ENCODE measurements around the gene ELANE. TPM values are rescaled to one million over a fixed set of nuclear protein-coding genes. Genes with fewer than 3 reads are reported as not detected.
A peak's percentile ranks its signal among the peaks of the same experiment; 100 is the strongest.

Gene ELANE
- total RNA-seq, 4 donors from 2014 or later, result 0.95 TPM; not detected in 3

DNA sequence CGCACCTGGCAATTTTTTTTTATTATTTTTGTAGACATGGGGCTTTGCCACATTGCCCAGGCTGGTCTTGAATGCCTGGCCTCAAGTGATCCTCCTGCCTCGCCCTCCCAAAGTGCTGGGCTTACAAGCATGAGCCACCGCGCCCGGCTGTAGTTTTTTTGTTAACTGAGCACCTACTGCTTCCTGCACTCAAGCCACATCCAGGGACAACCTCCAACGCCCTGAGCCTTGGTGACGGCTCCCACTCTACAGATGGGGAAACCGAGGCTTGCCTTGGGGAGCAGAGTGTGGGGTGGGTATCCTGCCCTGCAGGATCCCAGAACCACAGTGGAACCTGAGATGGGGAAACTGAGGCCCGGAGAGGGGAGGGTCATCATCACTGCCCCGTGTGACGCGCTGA is 3.0 kb downstream of the ELANE start:
- H3K4me1 ChIP-seq, result peaks cover 10 to 46% (median 24%) of the 10 kb centered on the region in 3 donors
- WGBS, 2 donors, result 77 to 80% methylated on average over 1 to 11 of the region's 12 CpGs
- DNase-seq, result no peak
- intact Hi-C loops (cut with DNase I), result loop anchor here (10.0 kb wide), 2 partner anchors 80 to 130 kb away; partner anchors contain the start of gene WDR18
- no peak for TF ChIP-seq POLR2A (IDR thresholded peaks at IDR 0.05)
- TF ChIP-seq, protein P1, sequence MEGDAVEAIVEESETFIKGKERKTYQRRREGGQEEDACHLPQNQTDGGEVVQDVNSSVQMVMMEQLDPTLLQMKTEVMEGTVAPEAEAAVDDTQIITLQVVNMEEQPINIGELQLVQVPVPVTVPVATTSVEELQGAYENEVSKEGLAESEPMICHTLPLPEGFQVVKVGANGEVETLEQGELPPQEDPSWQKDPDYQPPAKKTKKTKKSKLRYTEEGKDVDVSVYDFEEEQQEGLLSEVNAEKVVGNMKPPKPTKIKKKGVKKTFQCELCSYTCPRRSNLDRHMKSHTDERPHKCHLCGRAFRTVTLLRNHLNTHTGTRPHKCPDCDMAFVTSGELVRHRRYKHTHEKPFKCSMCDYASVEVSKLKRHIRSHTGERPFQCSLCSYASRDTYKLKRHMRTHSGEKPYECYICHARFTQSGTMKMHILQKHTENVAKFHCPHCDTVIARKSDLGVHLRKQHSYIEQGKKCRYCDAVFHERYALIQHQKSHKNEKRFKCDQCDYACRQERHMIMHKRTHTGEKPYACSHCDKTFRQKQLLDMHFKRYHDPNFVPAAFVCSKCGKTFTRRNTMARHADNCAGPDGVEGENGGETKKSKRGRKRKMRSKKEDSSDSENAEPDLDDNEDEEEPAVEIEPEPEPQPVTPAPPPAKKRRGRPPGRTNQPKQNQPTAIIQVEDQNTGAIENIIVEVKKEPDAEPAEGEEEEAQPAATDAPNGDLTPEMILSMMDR (IDR thresholded peaks at IDR 0.05), result no peak
- no peaks in the 10 kb centered on the region for H3K36me3 ChIP-seq
- H3K9me3 ChIP-seq, result no peaks in the 10 kb centered on the region
- H3K4me3 ChIP-seq, result no peak overlapping the region
- peaks cover 0 to 79% (median 0%) of the 10 kb centered on the region in 4 donors for H3K27me3 ChIP-seq
- no peak overlapping the region for H3K27ac ChIP-seq

- Histone ChIP-seq H3K36me3 (no peaks in the 10 kb centered on the region), H3K27ac (no peak overlapping the region), H3K27me3 (peaks cover 0 to 79% (median 0%) of the 10 kb centered on the region in 4 donors), H3K4me3 (no peak overlapping the region), H3K9me3 (no peaks in the 10 kb centered on the region), H3K4me1 (peaks cover 6 to 46% (median 24%) of the 10 kb centered on the region in 3 donors)
- intact Hi-C loops (cut with DNase I), result loop anchor here (10.0 kb wide), 2 partner anchors 81 to 129 kb away; partner anchors contain the start of gene WDR18
- TF ChIP-seq POLR2A (IDR thresholded peaks at IDR 0.05), result no peak
- TF ChIP-seq, protein P1 (IDR thresholded peaks at IDR 0.05), result no peak
- DNase-seq, result no peak
- WGBS, 2 donors, result 76 to 77% methylated on average over 8 to 9 of the region's 40 CpGs
These were observed 3.5 kb downstream of the ELANE start for GRCh38 chr19:855566-856120.

- Histone ChIP-seq H3K4me3 (no peak overlapping the region), H3K36me3 (no peaks in the 10 kb centered on the region), H3K9me3 (no peaks in the 10 kb centered on the region), H3K4me1 (peaks cover 9 to 49% (median 33%) of the 10 kb centered on the region in 3 donors), H3K27me3 (peaks cover 0 to 78% (median 0%) of the 10 kb centered on the region in 4 donors), H3K27ac (peak overlapping the region in 1 of 4 donors; percentile 80)
- intact Hi-C loops (cut with DNase I), result loop anchor here (10.0 kb wide), 2 partner anchors 83 to 127 kb away; partner anchors contain the start of gene WDR18
- 72 to 78% methylated on average over 8 to 9 of the region's 9 CpGs for WGBS, 2 donors
- TF ChIP-seq, protein P1 (IDR thresholded peaks at IDR 0.05), result no peak
- no peak for TF ChIP-seq POLR2A (IDR thresholded peaks at IDR 0.05)
- DNase-seq, result no peak
These were observed 6.2 kb downstream of the ELANE start for GRCh38 chr19:858284-858683.

DNA sequence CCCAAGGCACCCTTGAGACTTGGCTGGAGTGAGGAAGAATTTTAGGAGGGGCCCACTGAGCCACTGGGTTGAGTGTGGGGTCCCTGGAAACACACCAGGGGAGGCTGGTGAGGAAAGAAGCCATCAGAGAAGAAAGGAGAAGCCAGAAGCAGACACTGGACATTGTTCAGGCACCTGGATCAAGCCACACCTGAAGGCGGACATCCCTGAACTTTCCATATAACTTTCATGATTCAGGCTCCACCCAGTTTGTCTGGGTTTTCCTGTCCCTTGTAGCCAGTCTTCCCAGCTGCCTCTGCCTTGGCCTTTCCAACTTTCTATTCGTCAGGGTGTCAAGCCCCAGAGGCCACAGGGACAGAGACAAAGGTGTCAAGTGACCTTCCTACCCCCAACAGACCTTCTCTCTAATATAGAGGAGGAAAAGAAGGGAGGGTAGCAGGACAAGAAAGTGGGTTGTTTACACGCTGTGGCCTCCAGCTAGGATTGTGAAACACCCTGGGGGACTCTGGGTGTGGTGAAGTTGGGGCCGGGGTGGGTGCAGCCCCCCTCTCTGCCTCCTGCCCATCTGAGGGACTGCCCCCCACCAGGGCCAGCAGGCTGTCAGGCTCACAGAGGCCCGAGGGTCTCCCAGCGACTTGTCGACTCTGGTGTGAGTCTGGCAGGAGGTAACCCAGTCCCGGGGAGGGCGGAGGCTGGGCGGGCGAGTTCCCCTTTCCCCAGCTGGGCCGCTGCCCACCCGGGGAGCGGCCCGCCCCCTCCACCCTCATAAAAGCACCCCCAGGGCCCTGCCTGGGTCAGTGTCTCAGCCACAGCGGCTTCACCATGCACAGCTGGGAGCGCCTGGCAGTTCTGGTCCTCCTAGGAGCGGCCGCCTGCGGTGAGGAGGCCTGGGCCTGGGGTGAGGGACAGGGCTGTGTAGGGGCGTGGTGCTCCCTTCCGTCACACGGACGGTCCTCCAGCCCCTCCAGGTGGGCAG is 7.1 kb downstream of the ELANE start, which contains the start of gene CFD:
Gene CFD (plus strand): TSS at position 797 of the 976 bp plus-strand sequence. CDS start 26 bp downstream, at position 823.
- H3K4me1 ChIP-seq, result peaks cover 9 to 57% (median 33%) of the 10 kb centered on the region in 3 donors
- no peak for DNase-seq
- H3K4me3 ChIP-seq, result peak within 1 kb of the TSS; percentile 32 to 75 (median 46)
- intact Hi-C loops (cut with DNase I), result loop anchor here (10.0 kb wide), 2 partner anchors 84 to 126 kb away; partner anchors contain the start of gene WDR18
- H3K27me3 ChIP-seq, result peaks cover 0 to 71% (median 0%) of the 10 kb centered on the region in 4 donors
- peak in 2 of 4 donors; percentile 53 to 71 for TF ChIP-seq POLR2A (IDR thresholded peaks at IDR 0.05)
- TF ChIP-seq, protein P1 (IDR thresholded peaks at IDR 0.05), result no peak
- H3K36me3 ChIP-seq, result no peaks in the 10 kb centered on the region
- peak within 1 kb of the TSS; percentile 47 to 82 (median 76) for H3K27ac ChIP-seq
- no peaks in the 10 kb centered on the region for H3K9me3 ChIP-seq
- WGBS, 2 donors, result 25 to 55% methylated on average over 4 to 12 of the region's 24 CpGs

All from esophagus squamous epithelium (tissue), 5 donors.